CD4-positive, alpha-beta T cell treated with Interleukin-17A for 4 hours (primary cell): Measurements from ENCODE around the gene MRAP2.
"Not testable (repeated sequence)": the region's sequence is repeated elsewhere in the genome, so short reads cannot be mapped to it uniquely, and the experiment has no call there.

Source experiments
- DNase-seq: peaks from one replicate; pipeline ENCODE4 v3.0.0-alpha.2; 2020; ENCODE audit warnings: mixed read lengths

The MRAP2 gene

GRCh38 chr6:84033523-84034451 is at the start of gene MRAP2:
MRAP2 (plus strand) TSS chr6:84033772; CDS start chr6:84055319, 21,547 bp downstream.
- DNase-seq, result no peak

- DNase-seq, result no peak
Observed at GRCh38 chr6:83984411-83984810, 49.2 kb upstream of the MRAP2 start.

GRCh38 chr6:83985308-83985713 is 48.3 kb upstream of the MRAP2 start:
- DNase-seq, result no peak

GRCh38 chr6:83985715-83986114 is 47.9 kb upstream of the MRAP2 start:
- no peak for DNase-seq

GRCh38 chr6:83998021-83998584 is 35.5 kb upstream of the MRAP2 start:
- DNase-seq, result no peak

GRCh38 chr6:84001119-84001518 is 32.5 kb upstream of the MRAP2 start:
- no peak for DNase-seq

- DNase-seq, result no peak
Observed at GRCh38 chr6:84002226-84002625, 31.3 kb upstream of the MRAP2 start.

- DNase-seq, result no peak
Observed at GRCh38 chr6:84003131-84003530, 30.4 kb upstream of the MRAP2 start.

GRCh38 chr6:84003654-84004053 is 29.9 kb upstream of the MRAP2 start:
- no peak for DNase-seq

- no peak for DNase-seq
Observed at GRCh38 chr6:84007871-84008270, 25.7 kb upstream of the MRAP2 start.

GRCh38 chr6:84013354-84013753 is 20.2 kb upstream of the MRAP2 start:
- no peak for DNase-seq

- DNase-seq, result no peak
Observed at GRCh38 chr6:84013931-84014330, 19.6 kb upstream of the MRAP2 start.

GRCh38 chr6:84016029-84016428 is 17.5 kb upstream of the MRAP2 start:
- DNase-seq, result no peak

GRCh38 chr6:84017709-84018452 is 15.7 kb upstream of the MRAP2 start:
- DNase-seq, result no peak

GRCh38 chr6:84018453-84019061 is 15.0 kb upstream of the MRAP2 start:
- DNase-seq, result no peak

GRCh38 chr6:84019141-84019841 is 14.3 kb upstream of the MRAP2 start:
- DNase-seq, result no peak

GRCh38 chr6:84019842-84020211 is 13.7 kb upstream of the MRAP2 start:
- DNase-seq, result no peak

GRCh38 chr6:84021625-84022024 is 11.9 kb upstream of the MRAP2 start:
- DNase-seq, result no peak

- DNase-seq, result no peak
Observed at GRCh38 chr6:84026721-84027164, 6.8 kb upstream of the MRAP2 start.

GRCh38 chr6:84027340-84028181 is 6.0 kb upstream of the MRAP2 start:
- no peak for DNase-seq

- DNase-seq, result no peak
Observed at GRCh38 chr6:84028350-84028749, 5.2 kb upstream of the MRAP2 start.

- DNase-seq, result not testable (repeated sequence)
Observed at GRCh38 chr6:84032000-84032399, 1.6 kb upstream of the MRAP2 start.
